Activated T-cell treated with anti-CD3 and anti-CD28 coated beads for 4 hours (primary cell): ENCODE results near the gene LMX1A.

Source experiments
- DNase-seq: peaks from one replicate; pipeline ENCODE4 v3.0.0-alpha.2; 2020

The LMX1A gene

GRCh38 chr1:165365341-165365740 is 8.8 kb upstream of the LMX1A start:
- no peak for DNase-seq

GRCh38 chr1:165364568-165365133 is 8.1 kb upstream of the LMX1A start:
- no peak for DNase-seq

GRCh38 chr1:165356876-165357275 is 361 bp upstream of the LMX1A start:
- no peak for DNase-seq

DNA sequence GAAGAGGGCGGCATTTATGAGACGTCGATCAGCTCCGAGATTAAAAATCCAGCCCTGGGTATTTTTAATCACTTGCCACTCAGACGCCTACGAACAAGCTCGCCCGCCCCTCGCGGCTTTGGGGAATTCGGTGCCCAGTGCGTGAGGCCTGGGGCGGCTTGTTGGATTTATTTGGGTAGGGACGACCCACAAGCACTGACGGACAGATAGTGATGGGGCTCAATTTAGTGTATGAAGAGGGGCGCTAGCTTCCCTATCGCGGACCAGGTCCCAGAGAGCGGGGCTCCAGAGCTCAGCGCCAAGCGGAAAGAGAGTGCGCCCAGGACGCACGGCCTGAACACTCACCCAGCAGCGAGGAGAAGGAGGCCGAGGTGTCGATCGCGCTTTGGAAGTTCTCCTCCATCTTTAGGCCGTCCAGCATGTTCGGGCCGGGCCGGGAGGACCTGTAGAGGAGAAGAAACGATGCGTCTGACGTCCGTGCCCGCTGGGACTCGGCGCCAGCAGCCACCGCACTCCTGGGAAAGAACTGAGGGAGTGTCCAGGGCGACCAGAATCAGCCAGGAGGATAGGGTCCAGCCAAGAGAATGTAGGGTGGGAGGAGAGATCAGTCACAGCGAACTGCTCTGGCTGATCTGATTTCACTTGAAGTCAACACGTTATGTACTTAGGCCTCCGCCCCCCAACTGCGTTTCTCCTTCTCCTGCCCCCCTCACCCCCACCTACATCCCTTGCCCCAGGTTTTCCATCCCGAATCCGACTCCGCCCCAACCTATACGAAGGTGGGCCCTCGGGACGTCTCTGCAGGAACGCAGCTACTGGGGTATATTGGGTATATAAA is 1.2 kb downstream of the LMX1A start:
- DNase-seq, result no peak

- DNase-seq, result no peak
Measured at GRCh38 chr1:165354739-165355138, 1.8 kb downstream of the LMX1A start.

- no peak for DNase-seq
Measured at GRCh38 chr1:165353731-165354671, 2.5 kb downstream of the LMX1A start.

GRCh38 chr1:165352442-165353293 is 3.8 kb downstream of the LMX1A start:
- no peak for DNase-seq

GRCh38 chr1:165351863-165352441 is 4.6 kb downstream of the LMX1A start:
- DNase-seq, result no peak

DNA sequence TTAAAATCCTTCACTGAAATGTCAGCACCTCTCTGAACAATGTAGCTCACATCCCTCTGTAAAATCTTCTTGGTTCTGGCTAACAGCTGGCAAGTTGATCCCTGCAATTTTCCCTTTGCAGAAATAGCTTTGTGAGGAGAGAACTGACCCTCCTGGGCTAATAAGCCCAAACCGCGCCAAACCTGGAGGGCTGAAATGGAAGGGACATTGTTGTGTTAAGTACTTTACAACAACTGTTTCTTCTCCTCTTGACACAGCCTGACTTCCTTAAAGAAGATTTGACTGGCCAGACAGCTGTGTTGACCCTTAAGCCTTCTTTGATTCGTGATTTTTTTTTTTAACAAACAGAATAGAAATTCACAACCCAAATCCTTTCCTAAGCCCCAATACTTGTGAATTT is 5.7 kb downstream of the LMX1A start:
- DNase-seq, result no peak

DNA sequence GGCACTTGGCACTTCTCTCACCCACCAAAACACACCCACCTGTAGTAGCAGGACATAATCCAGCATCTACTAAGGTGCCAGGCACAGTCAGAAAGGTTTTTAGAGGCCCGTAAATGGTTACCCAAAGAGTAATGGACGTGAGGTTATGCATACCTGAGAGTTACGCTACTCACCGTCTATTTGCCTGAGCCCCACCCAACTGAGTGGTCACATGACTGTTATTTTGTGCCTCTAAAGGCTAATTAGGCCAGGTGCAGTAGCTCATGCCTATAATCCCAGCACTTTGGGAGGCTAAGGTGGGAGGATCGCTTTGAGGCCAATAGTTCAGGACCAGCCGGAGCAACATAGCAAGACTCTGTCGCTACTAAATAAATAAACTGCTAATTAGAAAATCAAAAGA is 11.0 kb downstream of the LMX1A start:
- DNase-seq, result no peak

GRCh38 chr1:165344736-165345135 is 11.8 kb downstream of the LMX1A start:
- no peak for DNase-seq

- no peak for DNase-seq
Measured at GRCh38 chr1:165344198-165344597, 12.3 kb downstream of the LMX1A start.

DNA sequence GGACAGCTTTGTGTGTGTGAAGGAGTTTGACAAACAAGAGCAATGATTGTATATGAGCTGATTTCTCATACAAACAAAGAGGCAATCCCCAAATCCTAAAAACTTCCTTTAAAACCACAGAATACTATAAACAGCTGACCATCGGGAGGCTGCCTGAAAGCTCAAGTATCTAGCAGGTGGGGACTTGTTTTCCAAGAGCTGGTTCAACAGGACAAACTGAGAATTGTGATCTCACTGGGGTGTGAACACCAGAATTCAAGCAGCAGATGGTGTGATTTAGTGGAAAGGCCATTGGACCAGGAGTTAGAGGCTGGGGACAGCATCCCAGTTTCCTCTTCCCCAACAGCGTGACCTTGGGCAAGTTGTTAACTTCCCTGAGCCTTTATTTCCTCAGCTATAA is 13.9 kb downstream of the LMX1A start:
- DNase-seq, result no peak

GRCh38 chr1:165342168-165342567 is 14.3 kb downstream of the LMX1A start:
- DNase-seq, result no peak

- no peak for DNase-seq
Measured at GRCh38 chr1:165339164-165339563, 17.4 kb downstream of the LMX1A start.

DNA sequence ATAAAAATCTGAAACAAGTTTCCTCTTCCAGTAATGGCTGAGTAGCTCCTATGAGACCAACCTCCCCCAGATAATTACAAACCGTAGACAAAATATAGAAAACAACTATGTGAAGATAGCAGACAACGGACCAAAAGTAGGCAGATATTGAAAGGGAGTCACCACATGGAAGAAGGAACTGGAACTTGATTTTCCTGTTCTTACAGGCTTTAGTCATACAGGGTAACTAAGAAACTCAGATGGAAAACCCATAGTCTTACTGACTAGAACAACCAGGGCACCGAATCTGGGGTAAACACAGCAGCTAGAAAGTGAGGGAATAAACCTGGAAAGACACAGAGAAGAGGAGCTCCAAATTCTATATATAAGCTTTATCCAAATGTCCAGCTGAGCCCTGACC is 26.0 kb downstream of the LMX1A start:
- no peak for DNase-seq

GRCh38 chr1:165329104-165329503 is 27.4 kb downstream of the LMX1A start:
- no peak for DNase-seq

GRCh38 chr1:165328136-165328535 is 28.4 kb downstream of the LMX1A start:
- no peak for DNase-seq

DNA sequence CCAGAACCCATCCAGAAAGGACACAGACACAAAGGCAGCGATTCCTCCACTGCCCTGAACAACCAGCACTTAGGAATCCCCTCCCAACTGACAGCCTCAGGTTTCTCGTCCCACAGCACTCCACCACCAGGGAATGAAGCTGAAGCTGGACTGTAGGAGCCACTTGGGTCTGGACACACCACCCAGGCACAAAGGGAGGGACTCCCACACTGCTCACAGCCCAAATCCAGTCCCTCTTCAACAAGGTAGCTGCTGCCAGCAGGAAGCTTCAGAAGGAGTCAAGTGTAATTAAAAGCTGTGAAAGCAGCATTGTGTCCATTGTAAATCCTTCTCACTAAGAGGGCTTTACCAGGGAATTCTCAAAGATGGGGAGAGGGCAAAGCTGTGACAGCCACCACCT is 29.0 kb downstream of the LMX1A start:
- DNase-seq, result no peak

DNA sequence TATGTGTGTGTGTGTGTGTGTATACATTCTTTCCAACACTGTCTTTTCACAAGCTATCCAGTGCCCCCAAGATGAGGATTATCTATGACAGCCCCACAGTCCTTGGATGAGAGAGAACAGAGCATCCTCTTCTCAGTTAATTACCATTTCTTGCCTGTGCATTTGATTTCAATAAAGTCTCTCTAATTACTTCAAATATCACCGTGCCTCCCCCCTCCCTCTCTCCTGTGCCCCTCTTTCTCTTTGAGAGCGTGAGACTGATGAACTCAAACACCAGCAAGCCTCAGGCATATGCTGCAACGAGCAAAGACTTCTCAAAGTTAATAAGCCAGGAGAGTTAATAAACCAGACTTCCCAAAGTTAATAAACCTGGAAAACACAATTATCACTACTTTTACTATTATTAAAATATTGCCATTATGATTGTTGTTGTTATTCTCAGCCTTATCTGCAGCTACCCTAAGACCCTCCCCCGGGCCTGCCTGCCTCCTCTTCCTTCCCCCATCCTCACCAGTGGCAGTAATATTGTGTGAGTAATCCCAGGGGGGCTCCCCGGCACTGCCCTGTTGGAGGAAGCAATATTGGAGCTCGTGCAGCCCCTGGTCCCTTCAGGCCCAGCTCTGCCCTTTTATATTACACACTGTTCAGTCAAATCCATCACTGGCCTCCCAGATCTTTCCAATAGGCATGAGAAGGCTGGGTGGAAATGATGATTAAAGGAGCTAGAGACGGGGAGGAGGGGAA is 30.9 kb downstream of the LMX1A start:
- no peak for DNase-seq

DNA sequence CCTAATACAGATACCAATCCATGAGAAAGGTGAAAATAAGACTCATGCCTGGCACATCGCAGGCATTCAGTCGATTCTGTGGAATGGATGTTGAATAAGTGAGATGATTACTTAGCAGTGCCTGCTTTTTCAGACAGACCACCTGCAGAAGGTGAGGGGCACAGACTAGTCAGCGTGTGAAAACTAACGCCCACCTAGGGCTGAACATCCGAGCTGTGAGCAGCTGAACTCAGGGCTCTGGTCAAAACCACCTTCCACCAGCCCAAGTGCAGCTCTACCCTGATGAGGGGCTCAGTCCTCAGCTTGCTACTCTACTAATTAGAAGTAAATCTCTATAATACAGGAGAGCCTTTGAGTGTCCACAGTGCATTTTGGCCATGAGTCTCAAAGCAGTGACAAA is 32.5 kb downstream of the LMX1A start:
- no peak for DNase-seq

DNA sequence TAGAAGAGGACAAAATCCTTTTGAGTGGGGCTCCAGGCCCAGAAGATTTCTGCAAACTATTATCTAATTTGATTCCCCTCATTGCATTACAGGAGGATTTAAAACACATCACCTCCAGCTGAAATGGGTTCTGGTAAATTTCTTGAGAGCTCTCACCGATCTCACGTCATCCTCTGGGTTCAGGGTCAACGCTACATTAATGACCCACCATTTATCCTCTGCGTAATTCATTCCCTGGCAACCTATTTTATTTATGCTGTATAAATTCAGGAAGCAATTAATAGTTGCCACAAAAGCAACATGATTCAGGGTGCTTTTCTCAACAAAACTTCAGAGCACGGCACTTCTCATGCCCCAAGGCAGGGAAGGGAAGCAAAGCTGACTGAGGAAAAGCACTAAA is 38.9 kb downstream of the LMX1A start:
- no peak for DNase-seq
